K562 (cell line): ENCODE data around the gene KCP. TPM values are rescaled to one million over a fixed set of nuclear protein-coding genes. Genes with fewer than 3 reads are reported as not detected.

Experiments
- BMI1 ChIP-seq: fragments of 150-350 bp; IDR thresholded peaks from 2 replicates; pipeline ENCODE4 v1.6.1; 2014; ENCODE audit warnings: low read length
- CC2D1A ChIP-seq: fragments of 450-650 bp; IDR thresholded peaks from 2 replicates; pipeline ENCODE4 v1.6.1; 2017; ENCODE audit warnings: mild to moderate bottlenecking
- DMBX1 ChIP-seq: fragments of 250-450 bp; sonication (Bioruptor Pico); IDR thresholded peaks from 2 replicates; pipeline ENCODE4 v1.8.0; 2022; ENCODE audit warnings: inconsistent platforms, mild to moderate bottlenecking, moderate library complexity, borderline replicate concordance
- ETS1 ChIP-seq: conservative IDR thresholded peaks from 2 replicates; pipeline ENCODE4 v1.6.1; 2011; ENCODE audit warnings: low read depth, mild to moderate bottlenecking, low read length; ENCODE audit not compliant: control insufficient read depth
- HIVEP1 ChIP-seq: fragments of 250-450 bp; sonication (Bioruptor Pico); IDR thresholded peaks from 2 replicates; pipeline ENCODE4 v1.4.0; 2020; ENCODE audit warnings: mild to moderate bottlenecking
- KLF1 ChIP-seq: fragments of 450-650 bp; IDR thresholded peaks from 2 replicates; pipeline ENCODE4 v1.6.1; 2016; ENCODE audit warnings: missing genetic modification characterization, missing compliant biosample characterization
- NR2C1 ChIP-seq, 2 experiments: fragments of 450-650 bp; IDR thresholded peaks; 2 replicates each; pipeline ENCODE4 v1.6.1; 2017; ENCODE audit warnings: mild to moderate bottlenecking in 2 of 2, antibody characterized with exemption in 1 of 2, inconsistent platforms in 1 of 2, missing compliant biosample characterization in 1 of 2, missing genetic modification characterization in 1 of 2
- NUFIP1 ChIP-seq: fragments of 450-650 bp; IDR thresholded peaks from 2 replicates; pipeline ENCODE4 v1.6.1; 2018; ENCODE audit not compliant: partially characterized antibody
- TBL1XR1 ChIP-seq, 2 experiments: IDR thresholded peaks; 2 replicates each; pipeline ENCODE4 v1.6.1; 2012; ENCODE audit warnings: improper control_type of control experiment in 2 of 2, low read length in 2 of 2, mild to moderate bottlenecking in 1 of 2
- TBP ChIP-seq: optimal IDR thresholded peaks from 2 replicates; pipeline ENCODE3; 2011; ENCODE audit warnings: low read depth, low read length, improper control_type of control experiment
- TCF3 ChIP-seq: sonication (generic); formaldehyde crosslinking; IDR thresholded peaks from 2 replicates; pipeline ENCODE4 v1.4.0; 2020; ENCODE audit warnings: mild to moderate bottlenecking, missing genetic modification reagents
- ZBTB1 ChIP-seq: sonication (generic); formaldehyde crosslinking; IDR thresholded peaks from 2 replicates; pipeline ENCODE4 v1.8.1; 2023; ENCODE audit warnings: missing genetic modification reagents, low read depth, mild to moderate bottlenecking, borderline replicate concordance
- ZKSCAN3 ChIP-seq: fragments of 250-450 bp; sonication (Bioruptor Pico); IDR thresholded peaks from 2 replicates; pipeline ENCODE4 v1.4.0; 2020
- ZMIZ1 ChIP-seq, 2 experiments: fragments of 150-350 bp in 1 of 2; IDR thresholded peaks; 2 replicates each; pipeline ENCODE4 v1.6.1; 2012 to 2016; ENCODE audit warnings: low read depth in 2 of 2, low read length in 2 of 2, mild to moderate bottlenecking in 1 of 2, moderate library complexity in 1 of 2
- ZNF609 ChIP-seq: sonication (generic); formaldehyde crosslinking; IDR thresholded peaks from 2 replicates; pipeline ENCODE4 v1.8.1; 2023; ENCODE audit warnings: missing genetic modification reagents, mild to moderate bottlenecking, borderline replicate concordance
- ZNF695 ChIP-seq: fragments of 450-650 bp; formaldehyde crosslinking; IDR thresholded peaks from 2 replicates; pipeline ENCODE4 v1.4.0; 2020; ENCODE audit warnings: mild to moderate bottlenecking, moderate library complexity
- polyA plus RNA-seq, 8 experiments: library from polyadenylated mRNA; depleted of rRNA in 4 of 8; stranded (reverse) in 5 of 8; unstranded in 3 of 8; fragments of >200 nt; fragmentation: Nextera tagmentation in 2 of 8; fragmentation: Illumina TruSeq in 1 of 8; extraction: Ambion mirVana in 2 of 8; extraction: Trizol in 1 of 8; gene quantifications; 2 replicates each; pipeline versions ENCODE4 v1.2.1 to v1.2.3, GENCODE V29; 2011 to 2014; ENCODE audit warnings: inconsistent platforms in 1 of 8, missing spikeins in 1 of 8
- total RNA-seq, 7 experiments: library from RNA; depleted of rRNA in 6 of 7; stranded (reverse); fragments of >200 nt in 6 of 7; fragmentation: Illumina TruSeq in 2 of 7; extraction: Trizol in 2 of 7; gene quantifications; 2 replicates each; pipeline versions ENCODE4 v1.2.1 to v1.2.3, GENCODE V29; 2011 to 2021; ENCODE audit warnings: low replicate concordance in 1 of 7

The KCP gene
- total and polyA plus RNA-seq, 9 of the 15 experiments (the other 6 are each of a cell fraction or from before 2014, with no cell fraction given) = 0.06 to 0.17 (median 0.12) TPM; not detected in 3

- no peak for TF ChIP-seq ZMIZ1 (IDR thresholded peaks at IDR 0.05; ENCODE audit: low read depth in 2 of 2, low read length in 2 of 2)
- no peak for TF ChIP-seq ZBTB1 (CRISPR knock-in tag)
- peak; percentile 42; the same call in 1 of the 2 replicates for TF ChIP-seq ZNF609
- 0 out of 4 replicates have a peak, but pooled peaks of 1 of the 2 experiments have one; percentile 40 for TF ChIP-seq TBL1XR1 (IDR thresholded peaks at IDR 0.05; ENCODE audit: low read length in 2 of 2)
- no peak for TF ChIP-seq BMI1
- TF ChIP-seq DMBX1 (CRISPR knock-in tag) = no peak
- no peak for TF ChIP-seq NR2C1 (IDR thresholded peaks at IDR 0.05)
- TF ChIP-seq NR2C1 (tag; IDR thresholded peaks at IDR 0.05) = no peak
- TF ChIP-seq TCF3 (CRISPR knock-in tag) = no peak
- TF ChIP-seq ZNF695 = no peak
- TF ChIP-seq ZKSCAN3 = no peak
- TF ChIP-seq CC2D1A = peak; percentile 90
- TF ChIP-seq NUFIP1 = no peak
- no peak for TF ChIP-seq TBP
- TF ChIP-seq KLF1 (tag) = no peak
- no peak for TF ChIP-seq HIVEP1
- no peak; the same call in 1 of the 2 replicates for TF ChIP-seq ETS1
Measured at GRCh38 chr7:128879939-128880746, 30.4 kb downstream of the KCP start (continued).
